C4-2B (cell line): ENCODE results near the gene BRPF1.
A peak's percentile ranks its signal among the peaks of the same experiment; 100 is the strongest.

Source experiments
- H3K27ac ChIP-seq: fragments of 450-650 bp; 2 replicates; pipeline ENCODE4 v1.5.1; 2017
- ZFX ChIP-seq: fragments of 450-650 bp; IDR thresholded peaks from 2 replicates; pipeline ENCODE4 v1.6.1; 2017
- TF ChIP-seq, protein P1 (sequence below): fragments of 450-650 bp; conservative IDR thresholded peaks from 2 replicates; pipeline ENCODE4 v1.5.1; 2017; ENCODE audit warnings: mild to moderate bottlenecking

BRPF1 gene

DNA sequence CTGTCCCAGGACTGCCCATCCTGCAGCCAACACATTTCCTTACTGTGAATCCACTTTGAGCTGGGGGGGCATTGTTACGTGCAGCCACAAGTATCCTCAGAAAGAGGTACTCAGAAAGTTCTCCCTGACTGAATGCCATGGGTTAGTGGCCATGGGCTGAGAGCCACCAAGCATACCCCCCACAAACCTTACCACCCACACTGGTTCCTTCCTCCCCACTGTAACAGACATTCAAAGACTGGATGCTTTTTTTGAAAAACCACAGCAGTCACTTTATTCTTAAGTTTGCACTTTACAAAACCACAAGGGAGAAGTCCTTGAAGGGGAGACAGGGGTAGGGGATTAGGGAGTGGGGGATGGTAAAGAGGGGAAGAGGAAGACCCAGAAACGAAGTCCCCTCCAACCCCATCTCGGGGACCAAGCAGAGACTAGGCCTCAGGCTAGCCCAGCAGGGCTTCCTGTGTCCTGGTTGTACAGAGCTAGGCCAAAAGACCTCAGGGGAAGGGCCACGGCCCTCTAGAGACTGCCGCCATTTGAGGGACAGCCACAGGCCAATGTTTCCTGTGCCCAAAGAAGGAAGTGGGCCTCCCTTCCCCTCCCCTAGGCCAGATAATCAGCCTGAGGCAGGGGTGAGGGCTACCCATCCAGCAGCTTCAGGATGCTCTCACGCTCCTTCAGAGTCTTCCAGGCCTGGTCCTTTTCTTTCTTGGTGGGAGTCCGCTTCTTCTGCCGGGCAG lies 48.4 kb downstream of the BRPF1 start:
- no peak overlapping the region for H3K27ac ChIP-seq
- TF ChIP-seq ZFX: no peak

DNA sequence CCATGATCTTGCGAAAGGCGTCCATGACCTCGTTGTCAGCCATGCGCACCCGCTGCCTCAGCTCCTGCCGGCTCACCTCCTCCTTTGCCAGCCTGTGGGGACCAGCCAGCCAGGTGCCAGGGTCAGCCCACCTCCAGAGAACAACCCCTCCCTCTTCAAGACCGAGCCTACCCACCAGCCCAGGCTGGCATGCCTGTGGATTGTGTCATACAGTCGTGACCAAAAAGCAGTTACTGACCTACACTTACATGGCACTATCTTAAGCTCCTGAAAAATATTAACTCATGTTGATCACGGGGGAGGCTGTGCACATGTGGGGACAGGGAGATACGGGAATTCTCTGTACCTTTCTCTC lies 48.9 kb downstream of the BRPF1 start:
- no peak overlapping the region for H3K27ac ChIP-seq
- TF ChIP-seq ZFX: no peak
- TF ChIP-seq, protein P1, sequence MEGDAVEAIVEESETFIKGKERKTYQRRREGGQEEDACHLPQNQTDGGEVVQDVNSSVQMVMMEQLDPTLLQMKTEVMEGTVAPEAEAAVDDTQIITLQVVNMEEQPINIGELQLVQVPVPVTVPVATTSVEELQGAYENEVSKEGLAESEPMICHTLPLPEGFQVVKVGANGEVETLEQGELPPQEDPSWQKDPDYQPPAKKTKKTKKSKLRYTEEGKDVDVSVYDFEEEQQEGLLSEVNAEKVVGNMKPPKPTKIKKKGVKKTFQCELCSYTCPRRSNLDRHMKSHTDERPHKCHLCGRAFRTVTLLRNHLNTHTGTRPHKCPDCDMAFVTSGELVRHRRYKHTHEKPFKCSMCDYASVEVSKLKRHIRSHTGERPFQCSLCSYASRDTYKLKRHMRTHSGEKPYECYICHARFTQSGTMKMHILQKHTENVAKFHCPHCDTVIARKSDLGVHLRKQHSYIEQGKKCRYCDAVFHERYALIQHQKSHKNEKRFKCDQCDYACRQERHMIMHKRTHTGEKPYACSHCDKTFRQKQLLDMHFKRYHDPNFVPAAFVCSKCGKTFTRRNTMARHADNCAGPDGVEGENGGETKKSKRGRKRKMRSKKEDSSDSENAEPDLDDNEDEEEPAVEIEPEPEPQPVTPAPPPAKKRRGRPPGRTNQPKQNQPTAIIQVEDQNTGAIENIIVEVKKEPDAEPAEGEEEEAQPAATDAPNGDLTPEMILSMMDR: no peak

DNA sequence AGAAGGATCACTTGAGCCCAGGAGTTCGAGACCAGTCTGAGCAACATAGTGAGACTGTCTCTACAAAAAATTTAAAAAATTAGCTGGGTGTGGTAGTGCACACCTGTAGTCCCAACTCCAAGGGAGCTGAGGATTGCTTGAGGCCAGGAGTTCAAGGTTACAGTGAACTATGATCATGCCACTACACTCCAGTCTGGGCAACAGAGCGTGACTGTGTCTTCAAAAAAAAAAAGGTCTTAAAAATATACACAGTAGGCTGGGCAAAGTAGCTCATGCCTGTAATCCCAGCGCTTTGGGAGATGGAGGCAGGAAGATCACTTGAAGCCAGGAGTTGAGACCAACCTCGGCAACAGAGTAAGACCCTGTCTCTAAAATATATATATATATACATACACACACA lies 49.4 kb downstream of the BRPF1 start:
- H3K27ac ChIP-seq: no peak overlapping the region
- TF ChIP-seq, protein P1: no peak
- no peak for TF ChIP-seq ZFX

DNA sequence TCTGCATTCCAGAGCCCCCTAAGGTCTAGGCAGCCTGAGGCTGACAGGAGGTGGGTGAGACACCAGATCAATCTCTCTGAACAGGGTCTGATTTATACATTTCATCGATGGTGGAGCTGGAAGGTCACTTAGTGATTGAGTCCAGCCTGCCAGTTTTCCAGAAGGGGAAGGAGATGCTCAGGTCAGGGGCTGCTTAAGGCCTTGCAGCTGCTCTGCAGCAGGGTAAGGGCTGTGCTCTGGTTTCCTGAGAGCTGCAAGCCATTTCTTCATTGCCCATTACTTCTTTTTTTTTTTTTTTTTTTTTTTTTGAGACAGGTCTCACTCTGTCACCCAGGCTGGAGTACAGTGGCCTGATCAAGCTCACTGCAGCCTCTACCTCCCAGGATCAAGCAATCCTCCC lies 50.0 kb downstream of the BRPF1 start:
- H3K27ac ChIP-seq: no peak overlapping the region
- TF ChIP-seq, protein P1: no peak
- TF ChIP-seq ZFX: no peak

DNA sequence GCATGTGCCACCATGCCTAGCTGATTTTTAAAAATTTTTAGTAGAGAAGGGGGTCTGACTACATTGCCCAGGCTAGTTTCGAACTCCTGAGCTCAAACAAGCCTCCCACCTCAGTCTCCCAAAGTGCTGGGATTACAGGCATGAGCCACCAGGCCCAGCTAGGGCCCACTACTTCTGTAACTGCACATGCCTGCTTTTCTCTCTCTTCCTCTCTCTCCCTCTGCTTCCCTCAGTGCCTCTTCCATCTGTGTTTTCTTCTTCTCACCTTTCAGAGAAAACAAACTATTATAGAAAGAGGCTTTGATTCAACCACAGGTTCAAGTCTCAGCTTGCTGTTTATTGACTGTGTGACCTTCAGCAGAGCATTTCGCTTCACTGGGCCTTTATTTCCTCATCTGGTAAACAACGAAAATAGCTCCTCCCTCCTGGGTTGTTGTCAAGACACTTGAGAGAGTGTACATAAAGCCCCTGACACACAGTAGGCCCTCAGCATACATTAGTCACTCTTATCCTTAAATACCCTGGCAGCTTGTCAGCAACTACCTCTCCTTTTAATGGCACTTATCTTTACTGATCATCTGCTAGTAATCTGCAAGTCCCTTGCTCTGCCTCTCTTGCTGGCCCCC lies 50.6 kb downstream of the BRPF1 start:
- no peak overlapping the region for H3K27ac ChIP-seq
- no peak for TF ChIP-seq ZFX
- TF ChIP-seq, protein P1: no peak

DNA sequence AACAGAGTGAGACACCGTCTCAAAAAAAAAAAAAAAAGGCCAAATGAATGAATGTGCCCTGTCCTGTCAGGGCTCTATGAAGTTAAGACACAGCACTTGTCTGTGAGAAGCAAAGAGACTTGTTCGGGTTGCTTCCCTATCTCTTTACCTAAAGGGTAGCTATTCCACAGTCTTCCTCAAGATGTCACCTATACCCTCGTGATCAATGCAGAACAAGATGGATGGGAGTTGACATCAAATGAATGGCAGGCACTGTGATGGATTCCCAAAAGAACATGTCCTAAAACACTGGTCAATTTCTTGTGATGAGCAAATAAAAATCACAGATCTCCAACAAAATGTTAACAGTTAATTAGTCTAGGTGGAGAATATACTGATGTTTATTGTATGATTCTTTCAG lies 51.2 kb downstream of the BRPF1 start:
- no peak for TF ChIP-seq ZFX
- TF ChIP-seq, protein P1: peak; percentile 36; the same call in 1 of the 2 replicates
- no peak overlapping the region for H3K27ac ChIP-seq

DNA sequence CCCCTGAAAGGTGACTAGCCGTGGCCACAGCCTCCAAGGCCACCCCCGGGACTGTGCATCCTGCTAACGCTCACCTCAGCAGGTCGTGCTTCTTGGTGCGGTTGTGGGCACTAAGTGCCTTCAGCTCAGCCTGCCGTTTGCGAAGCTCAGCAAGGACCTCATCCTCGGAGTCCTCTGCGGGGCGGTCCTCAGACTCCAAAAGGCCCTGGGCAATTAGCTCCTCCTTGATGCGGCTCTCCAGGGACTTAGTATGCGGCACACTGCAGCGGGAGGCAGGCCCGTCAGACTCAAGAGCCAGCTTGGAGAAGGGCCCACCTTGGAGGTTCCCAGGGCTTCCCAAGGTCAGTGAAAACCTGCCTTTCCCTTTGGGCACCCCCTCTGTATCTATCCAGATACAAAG lies 52.4 kb downstream of the BRPF1 start:
- no peak overlapping the region for H3K27ac ChIP-seq
- TF ChIP-seq ZFX: no peak
- TF ChIP-seq, protein P1: no peak

DNA sequence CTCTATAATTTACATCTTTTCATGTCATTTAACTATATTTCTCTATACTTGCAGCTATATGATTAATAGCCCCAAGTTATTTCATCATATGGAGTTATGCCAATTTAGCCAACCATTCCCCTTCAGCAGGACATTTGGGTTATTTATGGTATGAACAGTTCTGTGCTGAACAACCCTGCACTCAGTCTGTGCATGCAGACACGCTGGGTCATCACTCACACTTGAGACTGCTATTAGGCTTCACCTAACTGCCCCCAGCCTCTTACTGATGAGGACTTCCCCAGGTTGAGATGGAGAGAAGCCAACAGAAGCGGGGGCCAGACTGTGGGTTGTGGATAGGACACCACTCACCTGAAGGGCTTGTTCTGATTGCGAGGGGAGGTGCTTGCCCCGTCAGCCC lies 53.4 kb downstream of the BRPF1 start:
- H3K27ac ChIP-seq: no peak overlapping the region

More for the DNA sequence above, 53.4 kb downstream of the BRPF1 start:
- TF ChIP-seq, protein P1: no peak
- TF ChIP-seq ZFX: no peak
